ENCODE results near the gene TOM1L2. TPM values are rescaled to one million over a fixed set of nuclear protein-coding genes. Genes with fewer than 3 reads are reported as not detected.
A peak's percentile ranks its signal among the peaks of the same experiment; 100 is the strongest.

Gene TOM1L2
- total RNA-seq, 4 donors from 2014 or later: 55.7 to 97.1 (median 73.3) TPM

GRCh38 chr17:17930674-17931073 is 41.5 kb downstream of the TOM1L2 start:
- no peak for ATAC-seq
- TF ChIP-seq POLR2A (IDR thresholded peaks at IDR 0.05) (no peak), CTCF (IDR thresholded peaks at IDR 0.05 in 4 of 5, conservative IDR thresholded peaks at IDR 0.05 in 1 of 5) (no peak)
- H3K27ac ChIP-seq: no peak overlapping the region
- in situ Hi-C loops (cut with MboI; ENCODE audit: low sequenced_read_pairs in 4 of 4) (loop anchor here in 1 of 4 donors (25.0 kb wide), 1 partner anchor 107 kb away; the partner anchor contains the start of genes ATPAF2 and GID4), intact Hi-C loops (cut with DNase I; ENCODE audit: low total_unique reads) (no loop called here)
- no peaks in the 10 kb centered on the region for H3K9me3 ChIP-seq
- no peak for DNase-seq
- H3K36me3 ChIP-seq: no peaks in the 10 kb centered on the region
- H3K4me3 ChIP-seq: no peak overlapping the region
- H3K4me1 ChIP-seq: peaks cover 36 to 51% of the 10 kb centered on the region in 2 donors
- H3K27me3 ChIP-seq: no peaks in the 10 kb centered on the region

GRCh38 chr17:17929655-17930380 is 42.4 kb downstream of the TOM1L2 start:
- intact Hi-C loops (cut with DNase I; ENCODE audit: low total_unique reads): no loop called here
- H3K27ac ChIP-seq: no peak overlapping the region
- no peak for TF ChIP-seq POLR2A (IDR thresholded peaks at IDR 0.05)
- no peak for TF ChIP-seq CTCF (IDR thresholded peaks at IDR 0.05 in 4 of 5, conservative IDR thresholded peaks at IDR 0.05 in 1 of 5)
- H3K4me3 ChIP-seq: no peak overlapping the region
- H3K27me3 ChIP-seq: no peaks in the 10 kb centered on the region
- H3K36me3 ChIP-seq: no peaks in the 10 kb centered on the region
- H3K4me1 ChIP-seq: peaks cover 28 to 44% of the 10 kb centered on the region in 2 donors
- H3K9me3 ChIP-seq: no peaks in the 10 kb centered on the region
- ATAC-seq (no peak), DNase-seq (no peak)
- in situ Hi-C loops (cut with MboI; ENCODE audit: low sequenced_read_pairs in 4 of 4): loop anchor here in 2 of 4 donors (10.0 to 25.0 kb wide), 2 partner anchors 55 to 107 kb away; partner anchors contain the start of genes ATPAF2 (in 1 of the 2) and GID4 (in 1 of the 2)

GRCh38 chr17:17928398-17929287 is 43.6 kb downstream of the TOM1L2 start:
- TF ChIP-seq POLR2A (IDR thresholded peaks at IDR 0.05): no peak
- no peak for TF ChIP-seq CTCF (IDR thresholded peaks at IDR 0.05 in 4 of 5, conservative IDR thresholded peaks at IDR 0.05 in 1 of 5)
- H3K27me3 ChIP-seq: no peaks in the 10 kb centered on the region
- H3K27ac ChIP-seq: peak overlapping the region in 1 of 4 donors; percentile 10
- H3K36me3 ChIP-seq: no peaks in the 10 kb centered on the region
- intact Hi-C loops (cut with DNase I; ENCODE audit: low total_unique reads) (no loop called here), in situ Hi-C loops (cut with MboI; ENCODE audit: low sequenced_read_pairs in 4 of 4) (loop anchor here in 2 of 4 donors (10.0 to 25.0 kb wide), 2 partner anchors 56 to 109 kb away; partner anchors contain the start of genes ATPAF2 (in 1 of the 2) and GID4 (in 1 of the 2))
- DNase-seq (no peak), ATAC-seq (peak in 1 of 2 donors; percentile 16)
- H3K4me3 ChIP-seq: no peak overlapping the region
- no peaks in the 10 kb centered on the region for H3K9me3 ChIP-seq
- H3K4me1 ChIP-seq: peaks cover 25 to 38% of the 10 kb centered on the region in 2 donors

GRCh38 chr17:17926840-17927449 is 45.3 kb downstream of the TOM1L2 start:
- Histone ChIP-seq H3K4me3 (no peak overlapping the region), H3K9me3 (no peaks in the 10 kb centered on the region), H3K36me3 (no peaks in the 10 kb centered on the region), H3K27me3 (no peaks in the 10 kb centered on the region), H3K4me1 (peaks cover 40 to 52% of the 10 kb centered on the region in 2 donors), H3K27ac (peak overlapping the region; percentile 8 to 60 (median 45))
- in situ Hi-C loops (cut with MboI; ENCODE audit: low sequenced_read_pairs in 4 of 4): loop anchor here in 2 of 4 donors (10.0 to 25.0 kb wide), 2 partner anchors 58 to 110 kb away; partner anchors contain the start of genes ATPAF2 (in 1 of the 2) and GID4 (in 1 of the 2)
- no peak for TF ChIP-seq CTCF (IDR thresholded peaks at IDR 0.05 in 4 of 5, conservative IDR thresholded peaks at IDR 0.05 in 1 of 5)
- no peak for TF ChIP-seq POLR2A (IDR thresholded peaks at IDR 0.05)
- DNase-seq (no peak), ATAC-seq (no peak)
- intact Hi-C loops (cut with DNase I; ENCODE audit: low total_unique reads): no loop called here
